ENCODE results near the gene ZNF418. TPM values are rescaled to one million over a fixed set of nuclear protein-coding genes. Genes with fewer than 3 reads are reported as not detected.
"Not testable (repeated sequence)": the region's sequence is repeated elsewhere in the genome, so short reads cannot be mapped to it uniquely, and the experiment has no call there.

Gene ZNF418
- total RNA-seq, 1 experiment from 2014 or later, result 3.1 TPM

GRCh38 chr19:57888560-57889231, 46.5 kb downstream of the ZNF418 start, which contains the start of gene ZNF814:
Gene ZNF814 (minus strand): TSS chr19:57889037. CDS start chr19:57888802, 235 bp downstream.
- DNase-seq (ENCODE audit: low read depth), result no peak

- no peak for DNase-seq (ENCODE audit: low read depth)
Measured at GRCh38 chr19:57888107-57888559, 47.1 kb downstream of the ZNF418 start.

- DNase-seq (ENCODE audit: low read depth), result no peak
Measured at GRCh38 chr19:57887195-57887941, 47.8 kb downstream of the ZNF418 start.

GRCh38 chr19:57886046-57886445, 49.2 kb downstream of the ZNF418 start:
- no peak for DNase-seq (ENCODE audit: low read depth)

GRCh38 chr19:57873883-57874799, 61.1 kb downstream of the ZNF418 start:
- not testable (repeated sequence) for DNase-seq (ENCODE audit: low read depth)

GRCh38 chr19:57872450-57872849, 62.8 kb downstream of the ZNF418 start:
- DNase-seq (ENCODE audit: low read depth), result no peak

Other genes starting within 250 kb of the ZNF418 start
- gene ZNF154, start 226.2 kb downstream of the ZNF418 start, total RNA-seq (2014; rRNA removed; shearing (Covaris generic)), result not detected in 2 replicates
- gene ZNF671, start 207.8 kb downstream of the ZNF418 start, total RNA-seq (2014; rRNA removed; shearing (Covaris generic)), result 6.4 and 8.0 TPM in 2 replicates
- gene ZNF776, start 188.6 kb downstream of the ZNF418 start, total RNA-seq (2014; rRNA removed; shearing (Covaris generic)), result 10.1 and 21.9 TPM in 2 replicates
- 10.7 and 13.7 TPM in 2 replicates for gene ZNF586, start 165.7 kb downstream of the ZNF418 start, total RNA-seq (2014; rRNA removed; shearing (Covaris generic))
- gene ZNF552, start 120.5 kb downstream of the ZNF418 start, total RNA-seq (2014; rRNA removed; shearing (Covaris generic)), result 2.6 and 4.9 TPM in 2 replicates
- gene ZNF587B, start 105.1 kb downstream of the ZNF418 start, total RNA-seq (2014; rRNA removed; shearing (Covaris generic)), result 3.1 and 4.3 TPM in 2 replicates
- gene ZNF587, start 85.5 kb downstream of the ZNF418 start, total RNA-seq (2014; rRNA removed; shearing (Covaris generic)), result 10.6 and 11.4 TPM in 2 replicates
- 0.60 and 1.3 TPM in 2 replicates for gene ZNF814, start 46.4 kb downstream of the ZNF418 start, total RNA-seq (2014; rRNA removed; shearing (Covaris generic))
- 9.3 and 9.5 TPM in 2 replicates for gene ZNF417, start 18.8 kb downstream of the ZNF418 start, total RNA-seq (2014; rRNA removed; shearing (Covaris generic))
- gene ZNF256, start 12.3 kb upstream of the ZNF418 start, total RNA-seq (2014; rRNA removed; shearing (Covaris generic)), result 2.7 and 4.6 TPM in 2 replicates
- gene C19orf18, start 39.1 kb upstream of the ZNF418 start, total RNA-seq (2014; rRNA removed; shearing (Covaris generic)), result not detected in 2 replicates
- gene ZNF606, start 67.4 kb upstream of the ZNF418 start, total RNA-seq (2014; rRNA removed; shearing (Covaris generic)), result 6.4 and 8.6 TPM in 2 replicates
- not detected in 2 replicates for gene ZSCAN1, start 98.6 kb upstream of the ZNF418 start, total RNA-seq (2014; rRNA removed; shearing (Covaris generic))
- gene ZNF135, start 123.9 kb upstream of the ZNF418 start, total RNA-seq (2014; rRNA removed; shearing (Covaris generic)), result 0.72 and 0.88 TPM in 2 replicates
- 1.8 and 3.0 TPM in 2 replicates for gene ZSCAN18, start 162.8 kb upstream of the ZNF418 start, total RNA-seq (2014; rRNA removed; shearing (Covaris generic))
- gene ZNF329, start 215.4 kb upstream of the ZNF418 start, total RNA-seq (2014; rRNA removed; shearing (Covaris generic)), result 6.8 and 9.4 TPM in 2 replicates
- gene ZNF274, start 247.7 kb upstream of the ZNF418 start, total RNA-seq (2014; rRNA removed; shearing (Covaris generic)), result 22.7 and 23.7 TPM in 2 replicates

All from RPMI7951 (cell line).